Suprapubic skin (tissue), 4 donors: ENCODE measurements around the gene BRS3.

Experiments used
- EP300 ChIP-seq: sonication (generic); formaldehyde crosslinking; IDR thresholded peaks from one replicate; pipeline ENCODE4 v1.6.1; 2017; ENCODE audit warnings: antibody characterized with exemption
- POLR2AphosphoS5 ChIP-seq, 3 donors: sonication (generic); formaldehyde crosslinking; IDR thresholded peaks; one replicate each; pipeline ENCODE4 v1.6.1; 2017; ENCODE audit warnings: antibody characterized with exemption in 3 of 3
- TF ChIP-seq, protein P1 (sequence below), 2 donors: fragments of 200-600 bp in 1 of 2; fragments of 450-650 bp in 1 of 2; sonication (generic) in 1 of 2; IDR thresholded peaks; one replicate each; pipeline ENCODE4 v1.5.1; 2016 to 2019; ENCODE audit warnings: antibody characterized with exemption in 2 of 2, mild to moderate bottlenecking in 1 of 2, moderate library complexity in 1 of 2

DNA sequence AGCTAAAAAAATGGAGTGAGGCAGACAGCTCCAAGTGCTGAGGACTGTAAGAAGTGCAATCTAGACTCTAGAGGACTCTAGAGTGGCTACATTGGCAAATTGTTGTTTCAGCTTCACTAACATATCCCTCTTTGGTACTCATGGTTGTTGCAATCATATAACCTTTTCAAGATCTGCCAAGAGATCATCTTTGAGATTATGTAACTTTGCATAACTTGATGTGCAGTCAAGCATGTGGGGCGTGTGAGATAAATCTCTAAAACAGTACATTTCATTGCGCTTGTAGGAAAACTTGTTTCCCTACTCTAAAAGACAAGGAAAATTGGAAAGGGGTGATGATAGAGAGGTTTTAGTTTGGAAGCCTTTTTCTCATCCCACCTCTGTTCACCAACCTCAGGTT lies 11.2 kb upstream of the BRS3 start:
- TF ChIP-seq, protein P1, sequence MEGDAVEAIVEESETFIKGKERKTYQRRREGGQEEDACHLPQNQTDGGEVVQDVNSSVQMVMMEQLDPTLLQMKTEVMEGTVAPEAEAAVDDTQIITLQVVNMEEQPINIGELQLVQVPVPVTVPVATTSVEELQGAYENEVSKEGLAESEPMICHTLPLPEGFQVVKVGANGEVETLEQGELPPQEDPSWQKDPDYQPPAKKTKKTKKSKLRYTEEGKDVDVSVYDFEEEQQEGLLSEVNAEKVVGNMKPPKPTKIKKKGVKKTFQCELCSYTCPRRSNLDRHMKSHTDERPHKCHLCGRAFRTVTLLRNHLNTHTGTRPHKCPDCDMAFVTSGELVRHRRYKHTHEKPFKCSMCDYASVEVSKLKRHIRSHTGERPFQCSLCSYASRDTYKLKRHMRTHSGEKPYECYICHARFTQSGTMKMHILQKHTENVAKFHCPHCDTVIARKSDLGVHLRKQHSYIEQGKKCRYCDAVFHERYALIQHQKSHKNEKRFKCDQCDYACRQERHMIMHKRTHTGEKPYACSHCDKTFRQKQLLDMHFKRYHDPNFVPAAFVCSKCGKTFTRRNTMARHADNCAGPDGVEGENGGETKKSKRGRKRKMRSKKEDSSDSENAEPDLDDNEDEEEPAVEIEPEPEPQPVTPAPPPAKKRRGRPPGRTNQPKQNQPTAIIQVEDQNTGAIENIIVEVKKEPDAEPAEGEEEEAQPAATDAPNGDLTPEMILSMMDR (IDR thresholded peaks at IDR 0.05), result no peak
- TF ChIP-seq POLR2AphosphoS5 (IDR thresholded peaks at IDR 0.05) (no peak), EP300 (no peak)
